GM12878 (cell line): ENCODE measurements around the gene ARL15.

Source experiments
- CBFB ChIP-seq: IDR thresholded peaks from 2 replicates; pipeline ENCODE4 v1.6.1; 2016; ENCODE audit warnings: antibody characterized with exemption, low read depth
- CTCF ChIP-seq, 3 experiments: IDR thresholded peaks in 2 of 3; conservative IDR thresholded peaks in 1 of 3; 2 replicates each; pipeline ENCODE4 v1.5.1; 2011; ENCODE audit warnings: low read depth in 3 of 3, low read length in 3 of 3, mild to moderate bottlenecking in 3 of 3, control low read depth in 2 of 3, moderate library complexity in 2 of 3, inconsistent platforms in 1 of 3, mixed read lengths in 1 of 3; ENCODE audit not compliant: control insufficient read depth in 2 of 3, insufficient read depth in 1 of 3; ENCODE audit errors: extremely low read depth in 1 of 3
- EZH2 ChIP-seq: IDR thresholded peaks from 2 replicates; pipeline ENCODE4 v1.6.1; 2012; ENCODE audit warnings: low read depth, mild to moderate bottlenecking, control low read depth, inconsistent platforms, low read length, borderline replicate concordance; ENCODE audit not compliant: control insufficient read depth
- IRF3 ChIP-seq: fragments of 450-650 bp; IDR thresholded peaks from 2 replicates; pipeline ENCODE4 v1.6.1; 2014; ENCODE audit warnings: mild to moderate bottlenecking

GRCh38 chr5:54162184-54162583, 148.2 kb downstream of the ARL15 start:
- no peak for TF ChIP-seq CTCF (IDR thresholded peaks at IDR 0.05 in 2 of 3, conservative IDR thresholded peaks at IDR 0.05 in 1 of 3; ENCODE audit: control insufficient read depth in 2 of 3, extremely low read depth in 1 of 3, insufficient read depth in 1 of 3, low read depth in 3 of 3, low read length in 3 of 3)
- TF ChIP-seq EZH2 = no peak
- no peak for TF ChIP-seq IRF3
- no peak for TF ChIP-seq CBFB
